Rectal smooth muscle tissue (tissue), 1 donor: ENCODE results near the gene ZNF778.

ENCODE experiments used
- H3K27ac ChIP-seq: one replicate; pipeline ENCODE4 v1.7.0; 2013; ENCODE audit warnings: low read depth, low read length, inconsistent platforms
- H3K27me3 ChIP-seq: one replicate; pipeline ENCODE4 v1.7.0; 2013; ENCODE audit warnings: low read length; ENCODE audit not compliant: control insufficient read depth, insufficient read depth
- H3K36me3 ChIP-seq: one replicate; pipeline ENCODE4 v1.7.0; 2013; ENCODE audit warnings: low read length; ENCODE audit not compliant: control insufficient read depth, insufficient read depth
- H3K4me1 ChIP-seq: one replicate; pipeline ENCODE4 v1.7.0; 2013; ENCODE audit warnings: low read length; ENCODE audit not compliant: control insufficient read depth, insufficient read depth
- H3K4me3 ChIP-seq: one replicate; pipeline ENCODE4 v1.7.0; 2013; ENCODE audit warnings: low read length
- H3K9ac ChIP-seq: one replicate; pipeline ENCODE4 v1.7.0; 2013; ENCODE audit warnings: low read length

Gene ZNF778

GRCh38 chr16:89200850-89201411, 16.6 kb upstream of the ZNF778 start:
- H3K36me3 ChIP-seq: no peaks in the 10 kb centered on the region
- no peaks in the 10 kb centered on the region for H3K4me1 ChIP-seq
- no peak overlapping the region for H3K4me3 ChIP-seq
- no peak overlapping the region for H3K9ac ChIP-seq
- H3K27me3 ChIP-seq: peaks cover 27% of the 10 kb centered on the region
- H3K27ac ChIP-seq: no peak overlapping the region

GRCh38 chr16:89201439-89202377, 15.8 kb upstream of the ZNF778 start:
- H3K9ac ChIP-seq: no peak overlapping the region
- H3K36me3 ChIP-seq: no peaks in the 10 kb centered on the region
- H3K27ac ChIP-seq: no peak overlapping the region
- no peaks in the 10 kb centered on the region for H3K4me1 ChIP-seq
- peaks cover 27% of the 10 kb centered on the region for H3K27me3 ChIP-seq
- peak overlapping the region; percentile 48 for H3K4me3 ChIP-seq

- Histone ChIP-seq H3K4me3 (peak overlapping the region; percentile 48), H3K36me3 (no peaks in the 10 kb centered on the region), H3K27ac (no peak overlapping the region), H3K9ac (no peak overlapping the region), H3K27me3 (peaks cover 27% of the 10 kb centered on the region), H3K4me1 (no peaks in the 10 kb centered on the region)
These were observed 14.9 kb upstream of the ZNF778 start for GRCh38 chr16:89202422-89203215.

GRCh38 chr16:89207993-89208392, 9.5 kb upstream of the ZNF778 start:
- Histone ChIP-seq H3K4me3 (no peak overlapping the region), H3K27ac (no peak overlapping the region), H3K9ac (no peak overlapping the region), H3K4me1 (no peaks in the 10 kb centered on the region), H3K36me3 (no peaks in the 10 kb centered on the region), H3K27me3 (peaks cover 1% of the 10 kb centered on the region)

GRCh38 chr16:89209522-89210044, 7.9 kb upstream of the ZNF778 start:
- Histone ChIP-seq H3K27ac (no peak overlapping the region), H3K4me1 (no peaks in the 10 kb centered on the region), H3K9ac (no peak overlapping the region), H3K36me3 (no peaks in the 10 kb centered on the region), H3K27me3 (no peaks in the 10 kb centered on the region), H3K4me3 (no peak overlapping the region)

GRCh38 chr16:89210165-89210903, 7.2 kb upstream of the ZNF778 start:
- no peak overlapping the region for H3K27ac ChIP-seq
- no peaks in the 10 kb centered on the region for H3K27me3 ChIP-seq
- no peaks in the 10 kb centered on the region for H3K36me3 ChIP-seq
- no peak overlapping the region for H3K9ac ChIP-seq
- no peak overlapping the region for H3K4me3 ChIP-seq
- no peaks in the 10 kb centered on the region for H3K4me1 ChIP-seq

GRCh38 chr16:89210904-89211515, 6.5 kb upstream of the ZNF778 start:
- Histone ChIP-seq H3K27ac (no peak overlapping the region), H3K4me1 (no peaks in the 10 kb centered on the region), H3K4me3 (no peak overlapping the region), H3K27me3 (no peaks in the 10 kb centered on the region), H3K9ac (no peak overlapping the region), H3K36me3 (no peaks in the 10 kb centered on the region)

GRCh38 chr16:89216315-89217137, 977 bp upstream of the ZNF778 start:
- H3K36me3 ChIP-seq: peaks cover 7% of the 10 kb centered on the region
- H3K27ac ChIP-seq: peak overlapping the region; percentile 98
- H3K27me3 ChIP-seq: no peaks in the 10 kb centered on the region
- peak overlapping the region; percentile 97 for H3K9ac ChIP-seq
- H3K4me3 ChIP-seq: peak overlapping the region; percentile 96
- H3K4me1 ChIP-seq: peaks cover 5% of the 10 kb centered on the region

GRCh38 chr16:89217138-89217387, 440 bp upstream of the ZNF778 start:
- H3K4me3 ChIP-seq: peak overlapping the region; percentile 96
- H3K27ac ChIP-seq: peak overlapping the region; percentile 98
- H3K36me3 ChIP-seq: peaks cover 11% of the 10 kb centered on the region
- peak overlapping the region; percentile 97 for H3K9ac ChIP-seq
- H3K4me1 ChIP-seq: peaks cover 5% of the 10 kb centered on the region
- no peaks in the 10 kb centered on the region for H3K27me3 ChIP-seq

GRCh38 chr16:89219365-89219764, 1.9 kb downstream of the ZNF778 start:
- no peak overlapping the region for H3K4me3 ChIP-seq
- no peak overlapping the region for H3K9ac ChIP-seq
- no peaks in the 10 kb centered on the region for H3K27me3 ChIP-seq
- H3K36me3 ChIP-seq: peaks cover 22% of the 10 kb centered on the region
- no peak overlapping the region for H3K27ac ChIP-seq
- peaks cover 5% of the 10 kb centered on the region for H3K4me1 ChIP-seq

GRCh38 chr16:89221604-89222003, 4.1 kb downstream of the ZNF778 start:
- Histone ChIP-seq H3K4me1 (peaks cover 3% of the 10 kb centered on the region), H3K4me3 (no peak overlapping the region), H3K9ac (no peak overlapping the region), H3K27ac (no peak overlapping the region), H3K36me3 (peaks cover 30% of the 10 kb centered on the region), H3K27me3 (no peaks in the 10 kb centered on the region)
